HG02870 (cell line): ENCODE results near the gene ZNF664.

ENCODE experiments used
- ATAC-seq: cut with Tn5 transposase; IDR thresholded peaks from one replicate; pipeline ENCODE4 v1.9.1; 2021; ENCODE audit warnings: mild to moderate bottlenecking, moderate library complexity; ENCODE audit not compliant: unreplicated experiment

ZNF664 gene

GRCh38 chr12:123987022-123987421, 14.0 kb downstream of the ZNF664 start:
- no peak for ATAC-seq

DNA sequence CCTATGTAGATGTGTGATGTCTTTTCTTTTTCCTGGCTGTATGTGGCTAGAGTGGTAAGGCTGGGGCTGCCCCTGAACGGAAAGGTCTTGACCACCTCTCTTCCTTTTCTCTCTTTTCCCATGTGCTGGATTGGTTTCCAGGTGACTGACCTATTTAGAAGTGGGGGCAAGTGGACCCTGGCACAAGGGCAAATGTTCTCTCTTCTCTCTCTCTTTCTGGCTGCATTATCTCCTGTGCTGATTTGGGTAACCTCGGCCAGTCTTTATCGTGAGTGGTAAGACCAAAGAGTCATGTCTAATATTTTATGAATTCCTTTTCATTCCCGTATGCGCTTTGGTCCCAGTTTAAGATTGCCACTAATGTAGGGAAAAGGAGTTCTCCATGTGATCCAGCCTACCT, 16.2 kb downstream of the ZNF664 start:
- no peak for ATAC-seq

DNA sequence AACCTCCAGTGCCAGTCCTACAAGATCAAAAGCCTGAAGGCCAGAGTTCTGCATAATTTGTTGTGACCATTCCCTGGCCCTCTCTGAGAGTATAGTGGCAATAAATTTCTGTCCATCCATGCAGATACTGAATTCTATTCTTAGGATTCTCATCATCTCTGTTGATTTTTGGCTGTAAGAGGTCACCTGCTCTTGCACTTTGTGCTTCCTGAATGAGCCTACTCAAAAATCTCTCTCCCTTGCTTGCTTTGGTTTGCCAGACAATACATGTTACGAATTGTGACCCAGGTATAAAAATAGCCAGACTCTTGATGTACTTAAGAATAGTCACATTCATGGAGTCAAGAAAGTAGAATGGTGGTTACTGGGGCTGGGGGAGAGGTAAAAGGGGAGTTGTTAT, 16.7 kb downstream of the ZNF664 start:
- no peak for ATAC-seq

DNA sequence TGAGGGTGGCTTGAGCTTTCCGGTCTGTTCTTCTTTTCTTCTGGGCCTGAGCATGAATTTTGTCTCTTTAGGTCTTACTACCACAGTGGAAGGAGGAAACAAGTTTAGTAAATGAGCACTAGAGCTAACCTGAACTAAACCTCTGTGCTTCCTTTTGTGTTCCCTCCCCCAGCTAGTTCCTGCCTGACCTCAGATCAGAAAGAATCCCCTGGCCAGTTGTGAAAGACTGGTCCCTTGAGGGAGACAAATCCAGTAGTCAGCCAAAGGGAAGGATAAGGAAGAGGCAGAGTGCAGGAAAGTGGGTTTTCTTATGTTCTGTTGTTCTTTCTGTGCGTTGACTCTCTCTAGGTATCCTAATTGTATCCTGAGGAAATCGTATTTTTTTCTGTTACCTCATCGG, 17.5 kb downstream of the ZNF664 start:
- ATAC-seq = no peak

DNA sequence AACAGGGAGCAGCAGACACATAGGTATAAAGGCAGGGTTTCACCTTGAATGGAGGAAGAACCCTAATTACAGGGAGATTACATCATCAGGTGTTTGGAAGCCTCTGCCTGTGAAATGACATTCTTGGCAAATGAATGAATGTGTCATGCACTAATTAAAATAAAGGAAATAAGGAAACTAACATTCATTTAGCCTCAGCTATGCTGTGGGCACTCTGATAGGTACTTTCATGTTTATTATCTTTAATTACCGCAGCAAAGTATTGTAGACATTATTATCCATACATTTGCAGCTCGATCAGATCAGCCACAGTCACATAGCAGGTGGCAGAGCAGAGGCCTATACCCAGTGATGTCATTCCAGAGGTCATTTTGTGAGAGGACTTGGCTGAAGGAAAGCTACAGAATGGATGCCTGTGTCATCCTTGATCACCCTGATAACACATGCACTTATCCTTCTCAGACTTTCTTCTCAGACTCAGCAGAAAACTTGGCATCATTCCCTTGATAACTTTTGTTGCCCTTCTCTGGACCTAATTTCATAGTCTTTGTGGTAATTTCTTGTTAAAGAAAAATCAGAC, 18.4 kb downstream of the ZNF664 start:
- ATAC-seq = no peak

- no peak for ATAC-seq
These were observed 19.3 kb downstream of the ZNF664 start for GRCh38 chr12:123992118-123992825.

- no peak for ATAC-seq
These were observed 22.2 kb downstream of the ZNF664 start for GRCh38 chr12:123995023-123995748.

DNA sequence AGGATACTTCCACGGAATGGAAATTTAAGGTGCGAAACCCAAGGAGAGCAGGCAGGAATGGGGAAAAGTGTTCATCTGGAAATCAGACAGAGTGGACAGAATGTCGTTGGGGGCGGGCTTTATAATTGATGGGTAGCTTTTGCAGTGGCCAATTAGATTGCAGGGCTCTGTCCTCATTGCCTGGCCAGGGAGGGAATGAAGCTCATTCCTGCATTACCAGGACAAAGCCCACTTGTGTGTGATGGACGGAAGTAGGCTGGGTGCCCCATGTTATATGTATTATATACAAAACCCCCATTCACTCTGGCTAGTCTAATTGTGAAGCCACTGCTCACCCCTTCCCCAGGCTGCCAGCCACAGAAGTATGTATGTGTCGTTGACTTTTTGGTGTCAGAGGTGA, 23.6 kb downstream of the ZNF664 start:
- no peak for ATAC-seq

- ATAC-seq = no peak
These were observed 24.2 kb downstream of the ZNF664 start for GRCh38 chr12:123997033-123997822.

GRCh38 chr12:123997908-123998307, 24.9 kb downstream of the ZNF664 start:
- no peak for ATAC-seq

GRCh38 chr12:123998344-123998990, 25.5 kb downstream of the ZNF664 start:
- no peak for ATAC-seq

DNA sequence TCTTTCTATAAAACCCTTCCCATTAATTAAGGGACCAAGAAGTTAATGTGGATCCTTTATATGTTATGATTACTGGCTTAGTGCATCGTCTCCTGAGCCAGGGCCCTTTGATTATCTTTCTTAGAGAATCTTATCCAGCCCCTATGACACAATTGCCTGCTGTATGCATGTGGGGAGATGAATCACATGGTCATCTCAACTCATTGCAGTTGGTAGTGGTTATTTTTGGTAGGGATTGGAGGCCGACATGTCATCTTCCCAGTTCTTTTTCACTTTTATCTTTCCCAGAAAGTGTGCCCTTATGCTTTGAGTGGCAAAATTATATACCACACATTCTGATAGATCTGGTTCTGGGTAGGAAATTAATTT, 26.0 kb downstream of the ZNF664 start:
- no peak for ATAC-seq

- no peak for ATAC-seq
These were observed 27.1 kb downstream of the ZNF664 start for GRCh38 chr12:124000111-124000510.

GRCh38 chr12:124001343-124001742, 28.3 kb downstream of the ZNF664 start:
- ATAC-seq = no peak

DNA sequence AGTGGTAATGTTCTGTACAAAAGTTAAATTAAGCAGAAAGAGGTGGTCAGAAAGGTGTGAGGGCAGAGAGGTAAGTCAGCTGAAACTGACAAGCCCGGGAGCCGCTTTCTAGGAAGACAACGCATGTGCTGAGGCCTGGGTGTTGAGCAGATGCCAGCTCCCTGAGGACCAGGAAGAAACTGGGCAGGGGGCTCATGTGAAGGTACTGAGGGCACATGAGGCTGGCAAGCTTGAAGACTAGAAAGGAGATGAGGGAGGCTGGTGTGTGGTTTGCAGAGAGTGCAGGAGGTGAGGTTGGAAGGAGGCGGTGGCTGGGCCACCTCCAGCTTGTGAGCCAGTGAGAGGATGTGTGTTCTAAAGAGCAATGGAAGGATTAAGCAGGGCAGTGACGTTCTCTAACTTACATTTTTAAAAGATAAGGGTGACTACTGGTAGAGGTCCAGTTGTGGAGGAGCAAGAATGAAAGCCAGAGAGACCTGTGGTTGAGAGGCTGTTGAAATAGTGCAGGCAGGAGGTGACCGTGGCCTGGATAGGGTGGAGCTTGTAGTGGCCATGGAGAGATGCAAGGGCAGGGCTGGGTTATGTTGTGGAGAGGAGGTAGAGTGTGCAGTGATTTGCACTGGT, 29.1 kb downstream of the ZNF664 start:
- no peak for ATAC-seq

- no peak for ATAC-seq
These were observed 29.6 kb downstream of the ZNF664 start for GRCh38 chr12:124002654-124003053.

DNA sequence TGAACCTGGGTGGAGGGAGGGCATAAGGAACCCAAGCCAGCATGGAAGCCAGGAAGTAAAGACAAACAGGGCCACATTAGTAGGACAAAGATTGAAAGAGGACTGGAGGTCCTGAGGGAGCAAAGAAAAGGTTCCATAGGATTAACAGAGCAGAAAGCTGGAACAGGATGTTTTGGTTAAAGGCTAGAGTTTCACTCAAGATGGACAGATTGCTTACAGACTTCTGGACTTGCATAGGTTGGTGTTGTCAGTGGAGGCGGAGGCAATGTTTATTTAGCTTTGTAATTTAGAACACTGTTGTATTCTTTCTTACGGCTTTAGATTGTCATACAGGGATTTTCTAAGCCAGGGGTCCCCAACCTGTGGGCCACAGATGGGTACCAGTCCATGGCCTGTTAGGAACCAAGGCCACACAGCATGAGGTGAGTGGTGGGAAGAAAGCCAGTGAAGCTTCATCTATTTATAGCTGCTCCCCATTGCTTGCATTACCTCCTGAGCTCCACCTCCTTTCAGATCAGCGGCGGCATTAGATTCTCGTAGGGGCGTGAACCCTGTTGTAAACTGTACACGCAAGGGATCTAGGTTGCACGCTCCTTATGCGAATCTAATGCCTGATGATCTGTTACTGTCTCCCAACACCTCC, 31.3 kb downstream of the ZNF664 start:
- no peak for ATAC-seq

DNA sequence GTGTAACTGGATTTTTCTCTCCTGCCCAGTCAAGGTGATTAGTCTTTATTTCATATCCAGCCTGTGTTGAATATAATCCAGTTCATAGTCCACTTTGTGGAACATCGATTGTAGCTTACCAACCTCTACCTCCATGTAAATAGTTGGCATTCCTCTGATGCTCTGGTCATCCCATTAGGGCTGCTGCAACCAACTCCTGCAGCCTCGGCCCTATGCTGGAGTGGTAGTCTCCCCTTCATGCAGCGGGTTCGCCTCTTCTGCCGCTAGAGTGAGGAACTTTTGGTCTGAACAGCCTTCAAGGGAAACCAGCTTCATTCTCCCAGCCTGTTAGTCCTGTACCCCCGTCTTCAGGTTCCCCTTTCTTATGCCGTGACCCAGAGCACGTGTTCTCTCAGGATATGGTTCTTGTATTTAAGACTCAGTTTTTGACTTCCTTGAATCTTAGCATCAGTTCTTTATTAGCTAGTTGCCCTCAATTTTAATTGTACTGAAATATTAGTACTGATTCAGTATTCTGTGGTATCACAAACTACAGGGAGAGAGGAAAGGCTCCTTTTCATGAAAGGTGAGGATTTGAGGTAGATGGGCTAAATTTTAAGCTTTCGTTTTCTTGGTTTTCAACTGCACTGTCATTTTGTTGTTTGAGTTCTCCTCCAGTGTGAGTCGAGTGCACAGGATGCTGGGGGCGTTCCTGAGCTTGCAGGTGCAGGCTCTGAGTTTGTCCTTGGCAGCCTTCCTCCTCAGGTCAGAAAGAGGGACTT, 33.2 kb downstream of the ZNF664 start:
- peak; percentile 65 for ATAC-seq
